CD14-positive monocyte (primary cell): Measurements from ENCODE around the gene CDKAL1. TPM values are rescaled to one million over a fixed set of nuclear protein-coding genes. Genes with fewer than 3 reads are reported as not detected.

Experiments used
- DNase-seq, 3 donors: peaks; one replicate each; pipeline ENCODE4 v3.0.0-alpha.2; 2011 to 2022
- H2AFZ ChIP-seq: 2 replicates; pipeline ENCODE4 v1.6.0; 2012; ENCODE audit warnings: mild to moderate bottlenecking, low read depth, low read length, inconsistent platforms; ENCODE audit not compliant: insufficient read depth, poor library complexity, severe bottlenecking
- H3K27ac ChIP-seq, 2 donors: 1 replicate in 1 of 2; 2 replicates in 1 of 2; pipeline ENCODE4 v1.5.1; 2012 to 2013; ENCODE audit warnings: low read length in 2 of 2, control low read depth in 1 of 2, inconsistent platforms in 1 of 2, low read depth in 1 of 2, mild to moderate bottlenecking in 1 of 2
- H3K27me3 ChIP-seq, 2 donors: one replicate each; pipeline versions ENCODE4 v1.6.0 to v1.6.1; 2011 to 2013; ENCODE audit warnings: low read length in 2 of 2; ENCODE audit not compliant: control insufficient read depth in 2 of 2, insufficient read depth in 2 of 2
- H3K36me3 ChIP-seq, 2 donors: replicated peaks in 1 of 2; 1 replicate in 1 of 2; 2 replicates in 1 of 2; pipeline versions ENCODE4 v1.5.1 to v1.6.1; 2012 to 2013; ENCODE audit warnings: low read length in 2 of 2, control low read depth in 1 of 2, inconsistent platforms in 1 of 2, mild to moderate bottlenecking in 1 of 2; ENCODE audit not compliant: insufficient read depth in 2 of 2, control insufficient read depth in 1 of 2
- H3K4me1 ChIP-seq, 2 donors: 1 replicate in 1 of 2; 2 replicates in 1 of 2; pipeline versions ENCODE4 v1.5.1 to v1.6.1; 2012 to 2013; ENCODE audit warnings: low read length in 2 of 2, control low read depth in 1 of 2, inconsistent platforms in 1 of 2, mild to moderate bottlenecking in 1 of 2, moderate library complexity in 1 of 2; ENCODE audit not compliant: insufficient read depth in 2 of 2, control insufficient read depth in 1 of 2
- H3K4me2 ChIP-seq: replicated peaks from 2 replicates; pipeline ENCODE3; 2012; ENCODE audit warnings: low read length, moderate library complexity, mild to moderate bottlenecking; ENCODE audit not compliant: poor library complexity, severe bottlenecking; ENCODE audit errors: extremely low read depth
- H3K4me3 ChIP-seq, 3 experiments: fragments of 200-600 bp in 1 of 3; sonication (generic) in 1 of 3; replicated peaks in 1 of 3; 1 replicate in 2 of 3; 2 replicates in 1 of 3; pipeline ENCODE4 v1.5.1; 2011 to 2013; ENCODE audit warnings: low read length in 3 of 3, mild to moderate bottlenecking in 3 of 3, control low read depth in 2 of 3, low read depth in 2 of 3, inconsistent platforms in 1 of 3, moderate library complexity in 1 of 3
- H3K79me2 ChIP-seq: 2 replicates; pipeline ENCODE4 v1.6.0; 2012; ENCODE audit warnings: mild to moderate bottlenecking, control low read depth, inconsistent platforms, low read length, moderate library complexity; ENCODE audit not compliant: insufficient read depth
- H3K9ac ChIP-seq: 2 replicates; pipeline ENCODE4 v1.6.0; 2017; ENCODE audit warnings: low read length, mild to moderate bottlenecking; ENCODE audit not compliant: insufficient read depth, poor library complexity, severe bottlenecking
- H3K9me3 ChIP-seq, 2 donors: replicated peaks in 1 of 2; 1 replicate in 1 of 2; 2 replicates in 1 of 2; pipeline versions ENCODE4 v1.5.1 to v1.6.1; 2012 to 2013; ENCODE audit warnings: low read length in 2 of 2, control low read depth in 1 of 2; ENCODE audit not compliant: control insufficient read depth in 1 of 2, insufficient read depth in 1 of 2
- H4K20me1 ChIP-seq: 2 replicates; pipeline ENCODE4 v1.6.0; 2012; ENCODE audit warnings: mild to moderate bottlenecking, low read length, control low read depth, moderate library complexity; ENCODE audit not compliant: insufficient read depth
- H3K27ac Mint-ChIP-seq, 7 donors: one replicate each; pipeline ENCODE4 v1.8.0; 2020; ENCODE audit warnings: mild to moderate bottlenecking in 7 of 7, mixed read lengths in 7 of 7, moderate library complexity in 6 of 7, inconsistent platforms in 2 of 7
- H3K27me3 Mint-ChIP-seq, 3 donors: one replicate each; pipeline ENCODE4 v1.8.0; 2021 to 2022; ENCODE audit warnings: low read depth in 3 of 3, mild to moderate bottlenecking in 3 of 3, mixed read lengths in 3 of 3, moderate library complexity in 3 of 3, inconsistent platforms in 1 of 3
- H3K36me3 Mint-ChIP-seq, 2 donors: one replicate each; pipeline ENCODE4 v1.8.0; 2020; ENCODE audit warnings: mixed read lengths in 2 of 2, inconsistent platforms in 1 of 2, mild to moderate bottlenecking in 1 of 2
- H3K4me1 Mint-ChIP-seq: one replicate; pipeline ENCODE4 v1.8.0; 2020; ENCODE audit warnings: mild to moderate bottlenecking, mixed read lengths
- H3K4me3 Mint-ChIP-seq, 2 donors: one replicate each; pipeline ENCODE4 v1.8.0; 2020; ENCODE audit warnings: mild to moderate bottlenecking in 2 of 2, mixed read lengths in 2 of 2, moderate library complexity in 1 of 2
- H3K9me3 Mint-ChIP-seq, 7 donors: one replicate each; pipeline ENCODE4 v1.8.0; 2020 to 2022; ENCODE audit warnings: mixed read lengths in 7 of 7, mild to moderate bottlenecking in 6 of 7, moderate library complexity in 6 of 7, inconsistent platforms in 2 of 7
- WGBS: methylation state at CpG from one replicate; pipeline ENCODE4 v1.1.5; 2013; ENCODE audit warnings: missing lambda C conversion rate; ENCODE audit not compliant: insufficient coverage; 5-methylcytosine and 5-hydroxymethylcytosine counted together
- intact Hi-C, 2 donors: fragments of 100-400 bp; cut with micrococcal nuclease; formaldehyde crosslinking; loops; one replicate each; pipeline versions ENCODE4 v1.15.0 to v1.15.1; 2023
- polyA plus RNA-seq, 3 donors: library from polyadenylated mRNA; depleted of rRNA in 1 of 3; unstranded in 2 of 3; stranded (reverse) in 1 of 3; fragments of 300-500 nt in 2 of 3; fragments of >200 nt in 1 of 3; fragmentation: Illumina TruSeq in 2 of 3; gene quantifications; 1 replicate in 2 of 3; 2 replicates in 1 of 3; pipeline ENCODE4 v1.2.3, GENCODE V29; 2012 to 2021
- TF ChIP-seq, protein P1 (sequence below): fragments of 200-600 bp; IDR thresholded peaks from one replicate; pipeline ENCODE4 v1.8.0; 2022; ENCODE audit warnings: antibody characterized with exemption, mild to moderate bottlenecking

Gene CDKAL1
- polyA plus RNA-seq, 3 donors, result 3.2 to 12.4 (median 8.3) TPM

DNA sequence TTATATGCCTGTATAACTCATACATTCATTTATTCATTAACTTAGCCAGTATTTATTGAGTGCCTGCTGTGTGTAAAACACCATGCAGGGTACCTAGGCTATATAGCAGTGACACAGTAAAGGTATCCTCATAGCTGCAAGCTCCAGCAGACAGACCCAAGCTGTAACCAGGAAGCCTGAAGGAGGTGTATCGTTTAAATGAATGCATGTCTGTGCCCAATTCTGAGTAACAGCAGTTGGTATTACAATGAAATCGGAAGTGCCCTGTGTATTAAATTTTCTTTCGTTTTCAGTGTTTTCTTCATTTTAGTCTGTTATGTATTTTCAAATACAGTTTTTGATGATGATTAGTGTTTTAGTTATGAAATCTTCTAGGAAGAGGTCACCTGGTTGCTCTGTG is 573.5 kb downstream of the CDKAL1 start:
- no peaks in the 10 kb centered on the region for H3K4me1 Mint-ChIP-seq
- H3K4me1 ChIP-seq, result no peaks in the 10 kb centered on the region
- no peak overlapping the region for H3K4me3 ChIP-seq
- H3K27ac Mint-ChIP-seq, result no peak overlapping the region
- WGBS, result 100% methylated on average over 3 of the region's 3 CpGs
- H4K20me1 ChIP-seq, result no peaks in the 10 kb centered on the region
- no peaks in the 10 kb centered on the region for H3K36me3 ChIP-seq
- no peaks in the 10 kb centered on the region for H3K9me3 ChIP-seq
- TF ChIP-seq, protein P1, sequence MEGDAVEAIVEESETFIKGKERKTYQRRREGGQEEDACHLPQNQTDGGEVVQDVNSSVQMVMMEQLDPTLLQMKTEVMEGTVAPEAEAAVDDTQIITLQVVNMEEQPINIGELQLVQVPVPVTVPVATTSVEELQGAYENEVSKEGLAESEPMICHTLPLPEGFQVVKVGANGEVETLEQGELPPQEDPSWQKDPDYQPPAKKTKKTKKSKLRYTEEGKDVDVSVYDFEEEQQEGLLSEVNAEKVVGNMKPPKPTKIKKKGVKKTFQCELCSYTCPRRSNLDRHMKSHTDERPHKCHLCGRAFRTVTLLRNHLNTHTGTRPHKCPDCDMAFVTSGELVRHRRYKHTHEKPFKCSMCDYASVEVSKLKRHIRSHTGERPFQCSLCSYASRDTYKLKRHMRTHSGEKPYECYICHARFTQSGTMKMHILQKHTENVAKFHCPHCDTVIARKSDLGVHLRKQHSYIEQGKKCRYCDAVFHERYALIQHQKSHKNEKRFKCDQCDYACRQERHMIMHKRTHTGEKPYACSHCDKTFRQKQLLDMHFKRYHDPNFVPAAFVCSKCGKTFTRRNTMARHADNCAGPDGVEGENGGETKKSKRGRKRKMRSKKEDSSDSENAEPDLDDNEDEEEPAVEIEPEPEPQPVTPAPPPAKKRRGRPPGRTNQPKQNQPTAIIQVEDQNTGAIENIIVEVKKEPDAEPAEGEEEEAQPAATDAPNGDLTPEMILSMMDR, result no peak
- no peaks in the 10 kb centered on the region for H3K9me3 Mint-ChIP-seq
- no peaks in the 10 kb centered on the region for H3K79me2 ChIP-seq
- DNase-seq, result no peak
- peaks cover 2 to 4% of the 10 kb centered on the region in 2 donors for H3K36me3 Mint-ChIP-seq
- no peak overlapping the region for H2AFZ ChIP-seq
- H3K4me3 Mint-ChIP-seq, result no peak overlapping the region
- no peak overlapping the region for H3K27ac ChIP-seq
- intact Hi-C loops, result no loop called here
- H3K27me3 ChIP-seq, result no peaks in the 10 kb centered on the region
- no peaks in the 10 kb centered on the region for H3K27me3 Mint-ChIP-seq
- H3K9ac ChIP-seq, result no peak overlapping the region
- H3K4me2 ChIP-seq, result no peak overlapping the region

DNA sequence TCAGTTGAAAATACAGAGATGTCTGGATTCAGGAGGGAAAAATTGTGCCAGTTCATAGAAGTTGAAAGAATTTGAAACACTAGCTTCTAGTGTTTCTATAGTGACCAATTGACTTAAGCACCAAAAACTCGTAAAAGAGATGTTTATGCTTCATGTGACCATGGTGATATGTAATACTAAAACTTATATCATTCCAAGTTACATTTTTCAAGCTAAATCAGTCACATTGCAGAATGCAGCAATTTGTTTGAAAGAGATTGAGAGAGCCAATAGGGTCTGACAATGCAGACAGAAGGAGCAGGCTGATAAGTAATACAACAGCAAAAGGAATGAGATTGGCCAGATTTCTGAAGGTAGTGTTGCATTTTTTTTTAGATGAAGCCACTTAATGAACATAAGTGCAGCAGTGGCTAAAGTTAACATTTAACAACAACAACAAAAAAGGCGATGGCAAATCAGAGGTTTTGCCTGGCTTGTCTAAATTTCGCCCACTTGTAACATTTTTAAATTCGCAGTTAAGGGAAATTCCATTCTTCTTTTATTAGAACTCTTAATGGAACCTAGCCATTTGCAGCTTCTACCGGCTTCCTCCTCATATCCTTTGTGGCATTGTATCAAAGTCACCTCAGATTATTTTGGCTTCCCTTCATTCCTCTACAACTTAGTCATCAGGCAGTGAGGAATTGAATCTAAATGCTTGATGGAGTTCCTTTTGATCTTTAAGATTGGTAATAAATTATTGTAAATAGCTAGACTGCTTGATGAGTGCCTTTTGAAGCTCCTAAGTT is 575.3 kb downstream of the CDKAL1 start:
- no peak overlapping the region for H3K27ac ChIP-seq
- Mint-ChIP-seq H3K4me3 (no peak overlapping the region), H3K27ac (no peak overlapping the region), H3K9me3 (peaks cover 0 to 3% (median 0%) of the 10 kb centered on the region in 7 donors), H3K27me3 (no peaks in the 10 kb centered on the region), H3K4me1 (no peaks in the 10 kb centered on the region), H3K36me3 (peaks cover 2 to 4% of the 10 kb centered on the region in 2 donors)
- H3K36me3 ChIP-seq, result no peaks in the 10 kb centered on the region
- no peaks in the 10 kb centered on the region for H4K20me1 ChIP-seq
- H3K27me3 ChIP-seq, result no peaks in the 10 kb centered on the region
- H3K9ac ChIP-seq, result no peak overlapping the region
- H3K4me2 ChIP-seq, result no peak overlapping the region
- WGBS, result 30% methylated on average over 2 of the region's 5 CpGs
- no peaks in the 10 kb centered on the region for H3K9me3 ChIP-seq
- DNase-seq, result no peak
- no peak overlapping the region for H2AFZ ChIP-seq
- no peaks in the 10 kb centered on the region for H3K79me2 ChIP-seq
- no peaks in the 10 kb centered on the region for H3K4me1 ChIP-seq
- TF ChIP-seq, protein P1, result no peak
- intact Hi-C loops, result no loop called here
- no peak overlapping the region for H3K4me3 ChIP-seq
